Mucosa of descending colon (tissue), 3 donors: ENCODE measurements around the gene NEK5. TPM values are rescaled to one million over a fixed set of nuclear protein-coding genes. Genes with fewer than 3 reads are reported as not detected.

Source experiments
- ATAC-seq: fragments of 200-7000 bp; cut with Tn5 transposase; one replicate; pipeline ENCODE4 v1.9.1; 2020; ENCODE audit warnings: mild to moderate bottlenecking, moderate library complexity
- DNase-seq, 3 donors: peaks; one replicate each; pipeline ENCODE4 v3.0.0-alpha.2; 2020
- H3K36me3 ChIP-seq: fragments of 200-600 bp; one replicate; pipeline ENCODE4 v1.8.0; 2021; ENCODE audit warnings: low read depth, mild to moderate bottlenecking
- H3K4me1 ChIP-seq: fragments of 200-600 bp; one replicate; pipeline ENCODE4 v1.8.0; 2021; ENCODE audit warnings: low read depth, mild to moderate bottlenecking
- H3K4me3 ChIP-seq: fragments of 200-600 bp; one replicate; pipeline ENCODE4 v1.8.0; 2021; ENCODE audit warnings: mild to moderate bottlenecking
- H3K9me3 ChIP-seq: fragments of 200-600 bp; one replicate; pipeline ENCODE4 v1.8.0; 2021; ENCODE audit warnings: mild to moderate bottlenecking
- intact Hi-C, 2 donors: fragments of 100-400 bp; cut with DNase I in 1 of 2; cut with micrococcal nuclease in 1 of 2; formaldehyde crosslinking; loops; one replicate each; pipeline versions ENCODE4 v1.11.0 to v1.11.1; 2022; cut with DNase I, micrococcal nuclease
- total RNA-seq, 3 donors: library from RNA; stranded (reverse); fragmentation: NEBNext Ultra II Directional in 2 of 3; extraction: Animal tissue kit (Norgen Biotek cat#: 25700) in 2 of 3; gene quantifications; one replicate each; pipeline versions ENCODE4 v1.2.1 to v1.2.4, GENCODE V29; 2021 to 2023
- TF ChIP-seq, protein P1 (sequence below): fragments of 200-600 bp; IDR thresholded peaks from one replicate; pipeline ENCODE4 v1.8.0; 2022; ENCODE audit warnings: antibody characterized with exemption, mild to moderate bottlenecking
- donor health status: DM: no; HTN: no; CAD: no; lungs with moderate emphysema.
- donor health status: DM: no; HTN: no; CAD: no.
- donor health status: DM: no; HTN: yes; CAD: no.

NEK5 gene
- total RNA-seq, 3 donors from 2014 or later = 0.14 to 0.32 (median 0.29) TPM

DNA sequence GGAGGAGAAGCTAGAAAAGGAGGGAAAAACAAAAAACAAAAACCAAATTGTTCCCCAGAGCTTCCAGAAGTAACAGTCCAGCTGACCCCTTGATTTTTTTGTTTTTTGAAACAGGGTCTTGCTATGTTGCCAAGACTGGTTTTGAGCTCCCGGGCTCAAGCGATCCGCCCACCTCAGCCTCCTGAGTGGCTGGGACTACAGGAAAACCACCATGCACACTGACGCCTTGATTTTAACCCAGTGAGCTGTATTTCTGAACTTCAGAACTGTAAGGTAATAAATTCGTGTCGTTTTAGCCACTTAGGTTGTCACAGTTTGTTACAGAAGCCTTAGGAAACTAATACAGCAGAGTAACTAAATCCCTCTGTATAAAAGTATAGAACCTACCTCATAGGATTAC lies 31.6 kb upstream of the NEK5 start:
- TF ChIP-seq, protein P1, sequence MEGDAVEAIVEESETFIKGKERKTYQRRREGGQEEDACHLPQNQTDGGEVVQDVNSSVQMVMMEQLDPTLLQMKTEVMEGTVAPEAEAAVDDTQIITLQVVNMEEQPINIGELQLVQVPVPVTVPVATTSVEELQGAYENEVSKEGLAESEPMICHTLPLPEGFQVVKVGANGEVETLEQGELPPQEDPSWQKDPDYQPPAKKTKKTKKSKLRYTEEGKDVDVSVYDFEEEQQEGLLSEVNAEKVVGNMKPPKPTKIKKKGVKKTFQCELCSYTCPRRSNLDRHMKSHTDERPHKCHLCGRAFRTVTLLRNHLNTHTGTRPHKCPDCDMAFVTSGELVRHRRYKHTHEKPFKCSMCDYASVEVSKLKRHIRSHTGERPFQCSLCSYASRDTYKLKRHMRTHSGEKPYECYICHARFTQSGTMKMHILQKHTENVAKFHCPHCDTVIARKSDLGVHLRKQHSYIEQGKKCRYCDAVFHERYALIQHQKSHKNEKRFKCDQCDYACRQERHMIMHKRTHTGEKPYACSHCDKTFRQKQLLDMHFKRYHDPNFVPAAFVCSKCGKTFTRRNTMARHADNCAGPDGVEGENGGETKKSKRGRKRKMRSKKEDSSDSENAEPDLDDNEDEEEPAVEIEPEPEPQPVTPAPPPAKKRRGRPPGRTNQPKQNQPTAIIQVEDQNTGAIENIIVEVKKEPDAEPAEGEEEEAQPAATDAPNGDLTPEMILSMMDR = no peak
- Histone ChIP-seq H3K36me3 (no peaks in the 10 kb centered on the region), H3K9me3 (no peaks in the 10 kb centered on the region), H3K4me3 (no peak overlapping the region), H3K4me1 (peaks cover 28% of the 10 kb centered on the region)
- ATAC-seq (peak; percentile 27), DNase-seq (peak in 2 of 3 donors; percentile 45 to 60)
- intact Hi-C loops = no loop called here

DNA sequence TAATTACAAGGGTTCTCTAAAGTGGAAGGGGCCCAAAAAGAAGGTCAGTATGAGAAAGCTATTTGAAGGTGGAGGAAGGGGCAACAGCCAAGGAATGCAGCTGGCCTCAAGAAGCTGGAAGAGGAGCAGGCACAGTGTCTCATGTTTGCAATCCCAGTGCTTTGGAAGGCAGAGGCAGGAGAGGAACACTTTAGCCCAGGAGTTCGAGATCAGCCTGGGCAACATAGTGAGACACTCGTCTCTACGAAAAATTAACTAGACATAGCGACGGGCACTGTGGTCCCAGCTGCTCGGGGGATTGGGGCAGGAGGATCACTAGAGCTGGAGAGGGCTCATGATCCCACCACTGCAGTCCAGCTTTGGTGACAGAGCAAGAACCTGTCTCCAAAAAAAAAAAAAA lies 31.2 kb upstream of the NEK5 start:
- ATAC-seq (no peak), DNase-seq (no peak)
- H3K4me3 ChIP-seq = no peak overlapping the region
- H3K9me3 ChIP-seq = no peaks in the 10 kb centered on the region
- no peaks in the 10 kb centered on the region for H3K36me3 ChIP-seq
- intact Hi-C loops = no loop called here
- TF ChIP-seq, protein P1 = no peak
- H3K4me1 ChIP-seq = peaks cover 24% of the 10 kb centered on the region

GRCh38 chr13:52159159-52159982 lies 30.5 kb upstream of the NEK5 start, which contains the start of gene NEK3:
TSS of gene NEK3 (minus strand) at chr13:52159597. CDS start at chr13:52156191, 3,406 bp downstream.
- intact Hi-C loops = no loop called here
- no peaks in the 10 kb centered on the region for H3K36me3 ChIP-seq
- ATAC-seq (peak; percentile 73), DNase-seq (peak; percentile 76 to 84 (median 84))
- H3K9me3 ChIP-seq = no peaks in the 10 kb centered on the region
- H3K4me1 ChIP-seq = peaks cover 23% of the 10 kb centered on the region
- H3K4me3 ChIP-seq = peak within 1 kb of the TSS; percentile 67
- TF ChIP-seq, protein P1 = no peak

DNA sequence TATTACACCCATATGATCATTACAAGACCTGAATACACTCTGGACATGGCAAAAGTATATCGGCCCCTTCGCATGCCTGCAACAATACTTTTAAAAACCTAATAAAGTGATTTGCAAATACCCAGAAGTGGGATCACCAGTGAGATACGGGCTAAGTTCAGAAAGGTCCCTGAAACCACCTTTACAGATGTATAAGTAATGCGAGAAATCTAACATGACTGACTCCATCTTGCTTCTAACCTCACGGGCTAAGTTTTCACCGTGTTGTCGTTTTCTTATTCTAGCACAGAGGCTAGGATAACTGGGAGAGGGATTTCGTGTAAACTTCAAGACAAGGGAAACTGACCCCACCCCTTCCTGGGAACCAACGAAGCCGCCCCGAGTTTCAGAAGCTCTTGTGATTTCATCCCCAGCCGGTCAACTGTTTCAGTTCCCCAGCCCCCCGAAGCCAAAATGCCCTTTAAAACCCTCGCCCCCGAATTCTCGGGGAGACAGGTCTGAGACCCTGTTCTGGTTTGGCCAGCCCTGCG lies 29.8 kb upstream of the NEK5 start:
- H3K4me1 ChIP-seq = peaks cover 23% of the 10 kb centered on the region

GRCh38 chr13:52156724-52157261 lies 27.9 kb upstream of the NEK5 start:
- H3K4me1 ChIP-seq = peaks cover 13% of the 10 kb centered on the region
- H3K4me3 ChIP-seq = no peak overlapping the region
- intact Hi-C loops = no loop called here
- TF ChIP-seq, protein P1 = no peak
- DNase-seq (no peak), ATAC-seq (no peak)
- no peaks in the 10 kb centered on the region for H3K36me3 ChIP-seq
- H3K9me3 ChIP-seq = no peaks in the 10 kb centered on the region

More for the DNA sequence above, 29.8 kb upstream of the NEK5 start:
- intact Hi-C loops = no loop called here
- TF ChIP-seq, protein P1 = no peak
- Histone ChIP-seq H3K36me3 (no peaks in the 10 kb centered on the region), H3K9me3 (no peaks in the 10 kb centered on the region), H3K4me3 (peak overlapping the region; percentile 67)
- peak in 1 of 3 donors; percentile 70 for DNase-seq
- peak; percentile 13 for ATAC-seq
